Endodermal cell (in vitro differentiated cells): ENCODE measurements around the gene AMOT. TPM values are rescaled to one million over a fixed set of nuclear protein-coding genes. Genes with fewer than 3 reads are reported as not detected.

Experiments
- DNase-seq: peaks from one replicate; pipeline ENCODE4 v3.0.0-alpha.2; 2017
- H3K27ac ChIP-seq: 2 replicates; pipeline ENCODE4 v1.5.1; 2013; ENCODE audit warnings: mild to moderate bottlenecking, low read depth, low read length, moderate library complexity
- H3K27me3 ChIP-seq: 2 replicates; pipeline ENCODE4 v1.6.1; 2013; ENCODE audit warnings: mild to moderate bottlenecking, low read length, moderate library complexity; ENCODE audit not compliant: insufficient read depth, control insufficient read depth, poor library complexity, severe bottlenecking
- H3K36me3 ChIP-seq: 2 replicates; pipeline ENCODE4 v1.7.0; 2013; ENCODE audit warnings: mild to moderate bottlenecking, low read length, moderate library complexity; ENCODE audit not compliant: control insufficient read depth, insufficient read depth
- H3K4me1 ChIP-seq: one replicate; pipeline ENCODE4 v1.7.0; 2013; ENCODE audit warnings: low read length; ENCODE audit not compliant: control insufficient read depth, insufficient read depth
- H3K4me3 ChIP-seq: 2 replicates; pipeline ENCODE4 v1.5.1; 2013; ENCODE audit warnings: mild to moderate bottlenecking, low read length, moderate library complexity
- H3K9ac ChIP-seq: 2 replicates; pipeline ENCODE4 v1.6.1; 2013; ENCODE audit warnings: mild to moderate bottlenecking, low read length, moderate library complexity; ENCODE audit not compliant: poor library complexity, severe bottlenecking; ENCODE audit errors: extremely low read depth
- H3K9me3 ChIP-seq: 2 replicates; pipeline ENCODE4 v1.6.1; 2013; ENCODE audit warnings: mild to moderate bottlenecking, low read length, moderate library complexity; ENCODE audit not compliant: control insufficient read depth
- H3K27ac Mint-ChIP-seq: 2 replicates; pipeline ENCODE4 v1.8.0; 2020; ENCODE audit warnings: mixed read lengths
- H3K27me3 Mint-ChIP-seq: 2 replicates; pipeline ENCODE4 v1.8.0; 2021; ENCODE audit warnings: mild to moderate bottlenecking, mixed read lengths; ENCODE audit not compliant: insufficient read depth
- H3K36me3 Mint-ChIP-seq: 2 replicates; pipeline ENCODE4 v1.8.0; 2020; ENCODE audit warnings: low read depth, mixed read lengths
- H3K4me1 Mint-ChIP-seq: 2 replicates; pipeline ENCODE4 v1.8.0; 2020; ENCODE audit warnings: mixed read lengths
- H3K4me3 Mint-ChIP-seq: 2 replicates; pipeline ENCODE4 v1.8.0; 2020; ENCODE audit warnings: mild to moderate bottlenecking, moderate library complexity, mixed read lengths
- H3K9me3 Mint-ChIP-seq: 2 replicates; pipeline ENCODE4 v1.8.0; 2020; ENCODE audit warnings: mild to moderate bottlenecking, mixed read lengths
- CTCF ChIP-seq: fragments of 200-600 bp; sonication (generic); conservative IDR thresholded peaks from 2 replicates; pipeline ENCODE4 v1.5.0; 2021; ENCODE audit warnings: antibody characterized with exemption, mild to moderate bottlenecking
- WGBS, 2 experiments: methylation state at CpG; one replicate each; pipeline versions ENCODE4 v1.1.5 to v1.1.7; 2013; ENCODE audit warnings: missing lambda C conversion rate in 2 of 2, mixed read lengths in 1 of 2; ENCODE audit not compliant: insufficient coverage in 1 of 2, insufficient read length in 1 of 2; 5-methylcytosine and 5-hydroxymethylcytosine counted together
- total RNA-seq, 2 donors: library from RNA; stranded (reverse); fragmentation: NEBNext Ultra II Directional in 1 of 2; extraction: Animal tissue kit (Norgen Biotek cat#: 25700) in 1 of 2; gene quantifications; 2 replicates in 1 of 2; 3 replicates in 1 of 2; pipeline ENCODE4 v1.2.1, GENCODE V29; 2021

The AMOT gene
- total RNA-seq, 2 donors from 2014 or later, result 41.3 to 59.8 TPM

DNA sequence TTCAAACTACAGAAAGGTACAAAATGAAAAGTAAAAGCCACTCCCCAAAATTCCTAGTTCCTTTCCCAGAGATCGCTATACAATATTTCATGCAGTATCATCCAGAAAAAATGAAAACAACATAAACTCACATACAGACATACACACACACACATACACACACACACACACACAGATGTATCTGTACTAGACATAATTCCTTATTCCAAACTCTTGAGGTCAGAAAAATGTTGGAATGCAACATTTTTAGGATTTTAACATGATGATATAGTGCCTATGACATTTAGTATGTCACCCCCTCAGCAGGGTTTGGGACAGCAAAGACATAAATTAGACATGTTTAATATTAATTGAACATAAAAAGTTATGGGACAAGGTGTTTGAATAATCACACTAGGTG, 87.5 kb downstream of the AMOT start:
- Histone ChIP-seq H3K4me1 (no peaks in the 10 kb centered on the region), H3K4me3 (no peak overlapping the region), H3K9me3 (no peaks in the 10 kb centered on the region), H3K9ac (no peak overlapping the region), H3K27me3 (no peaks in the 10 kb centered on the region), H3K36me3 (no peaks in the 10 kb centered on the region), H3K27ac (no peak overlapping the region)
- Mint-ChIP-seq H3K36me3 (no peaks in the 10 kb centered on the region), H3K27me3 (no peaks in the 10 kb centered on the region), H3K4me1 (peaks cover 4% of the 10 kb centered on the region), H3K9me3 (no peaks in the 10 kb centered on the region), H3K4me3 (no peak overlapping the region), H3K27ac (no peak overlapping the region)
- DNase-seq, result no peak
- 100% methylated on average over 1 of the region's 1 CpG; no CpG with 5 or more reads in 1 of the 2 experiments for WGBS, 2 experiments
- TF ChIP-seq CTCF, result no peak

GRCh38 chrX:112751076-112751475, 89.6 kb downstream of the AMOT start:
- H3K9me3 ChIP-seq, result no peaks in the 10 kb centered on the region
- Mint-ChIP-seq H3K27me3 (peaks cover 5% of the 10 kb centered on the region), H3K4me1 (no peaks in the 10 kb centered on the region), H3K4me3 (no peak overlapping the region), H3K36me3 (no peaks in the 10 kb centered on the region), H3K9me3 (no peaks in the 10 kb centered on the region), H3K27ac (no peak overlapping the region)
- no peaks in the 10 kb centered on the region for H3K27me3 ChIP-seq
- no peak for TF ChIP-seq CTCF
- no peak overlapping the region for H3K4me3 ChIP-seq
- H3K27ac ChIP-seq, result no peak overlapping the region
- H3K36me3 ChIP-seq, result no peaks in the 10 kb centered on the region
- WGBS, 2 experiments, result 87% methylated on average over 2 of the region's 2 CpGs; no CpG with 5 or more reads in 1 of the 2 experiments
- H3K4me1 ChIP-seq, result no peaks in the 10 kb centered on the region
- H3K9ac ChIP-seq, result no peak overlapping the region
- DNase-seq, result no peak

DNA sequence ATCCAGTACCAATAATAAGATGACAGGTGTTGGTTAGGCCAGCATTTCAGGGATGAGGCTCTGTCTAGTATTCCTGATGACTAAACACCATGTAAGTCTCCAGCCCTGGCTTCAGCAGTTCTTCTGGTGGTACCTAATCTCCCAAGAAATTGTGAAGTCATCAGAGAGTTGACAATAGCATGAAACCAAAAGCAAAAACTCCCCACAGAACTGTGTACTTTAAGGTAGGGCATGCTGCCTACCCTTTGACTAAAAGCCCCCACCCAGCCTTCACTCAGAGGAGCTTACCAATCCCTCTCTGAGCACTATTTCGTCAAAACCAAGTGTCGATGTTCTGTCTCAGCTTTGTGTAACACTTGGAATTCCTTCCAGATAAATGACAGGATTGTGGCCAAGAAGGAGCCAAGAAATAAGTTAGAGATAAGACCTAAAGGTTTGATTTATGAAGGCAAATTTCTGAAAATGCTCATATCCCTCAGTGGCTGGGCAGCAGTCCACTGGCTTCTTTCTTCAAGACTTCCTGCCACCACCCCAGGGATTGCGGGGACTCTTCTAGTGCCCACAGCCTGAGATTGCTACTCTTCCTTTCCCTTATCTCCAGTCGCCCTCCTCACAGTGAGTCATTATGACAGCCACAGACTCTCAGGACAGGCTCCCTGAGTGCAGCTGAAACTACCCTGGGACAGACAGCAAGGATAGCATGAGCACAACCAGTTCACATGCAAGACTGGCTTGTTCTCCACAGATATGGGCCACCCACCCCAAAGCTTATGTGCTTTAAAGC, 93.6 kb downstream of the AMOT start:
- Mint-ChIP-seq H3K27ac (no peak overlapping the region), H3K27me3 (peaks cover 11% of the 10 kb centered on the region), H3K4me3 (no peak overlapping the region), H3K9me3 (no peaks in the 10 kb centered on the region), H3K4me1 (no peaks in the 10 kb centered on the region), H3K36me3 (no peaks in the 10 kb centered on the region)
- no peak overlapping the region for H3K9ac ChIP-seq
- DNase-seq, result no peak
- no peak overlapping the region for H3K27ac ChIP-seq
- H3K36me3 ChIP-seq, result no peaks in the 10 kb centered on the region
- no peak overlapping the region for H3K4me3 ChIP-seq
- no peaks in the 10 kb centered on the region for H3K9me3 ChIP-seq
- H3K27me3 ChIP-seq, result no peaks in the 10 kb centered on the region
- H3K4me1 ChIP-seq, result no peaks in the 10 kb centered on the region
- WGBS, 2 experiments, result 90 to 100% methylated on average over 1 to 4 of the region's 4 CpGs
- TF ChIP-seq CTCF, result no peak
